Spleen (tissue), 11 donors: Measurements from ENCODE around the gene KLRC1. TPM values are rescaled to one million over a fixed set of nuclear protein-coding genes. Genes with fewer than 3 reads are reported as not detected.

ENCODE experiments used
- DNase-seq: peaks from one replicate; pipeline ENCODE4 v3.0.0-alpha.2; 2020
- H3K27ac ChIP-seq, 8 donors: fragments of 200-600 bp; sonication (generic) in 7 of 8; 1 replicate in 4 of 8; 2 replicates in 4 of 8; pipeline versions ENCODE4 v1.5.0 to v1.8.0; 2016 to 2021; ENCODE audit warnings: inconsistent platforms in 4 of 8, mild to moderate bottlenecking in 4 of 8, moderate library complexity in 1 of 8
- H3K27me3 ChIP-seq, 7 donors: fragments of 200-600 bp; sonication (generic) in 6 of 7; replicated peaks in 1 of 7; 1 replicate in 4 of 7; 2 replicates in 3 of 7; pipeline versions ENCODE4 v1.5.0 to v1.8.0; 2016 to 2021; ENCODE audit warnings: inconsistent platforms in 3 of 7, mild to moderate bottlenecking in 1 of 7
- H3K36me3 ChIP-seq, 6 donors: fragments of 200-600 bp; sonication (generic) in 5 of 6; 1 replicate in 4 of 6; 2 replicates in 2 of 6; pipeline versions ENCODE4 v1.5.0 to v1.8.0; 2016 to 2021; ENCODE audit warnings: inconsistent platforms in 2 of 6
- H3K4me1 ChIP-seq, 6 donors: fragments of 200-600 bp; sonication (generic) in 5 of 6; 1 replicate in 3 of 6; 2 replicates in 3 of 6; pipeline versions ENCODE4 v1.5.0 to v1.8.0; 2016 to 2021; ENCODE audit warnings: inconsistent platforms in 3 of 6
- H3K4me3 ChIP-seq, 8 donors: fragments of 200-600 bp; sonication (generic) in 7 of 8; 1 replicate in 4 of 8; 2 replicates in 4 of 8; pipeline versions ENCODE4 v1.5.0 to v1.8.0; 2016 to 2021; ENCODE audit warnings: inconsistent platforms in 4 of 8, mild to moderate bottlenecking in 4 of 8, moderate library complexity in 2 of 8
- H3K9me3 ChIP-seq, 8 donors: fragments of 200-600 bp; sonication (generic) in 7 of 8; 1 replicate in 4 of 8; 2 replicates in 4 of 8; pipeline versions ENCODE4 v1.5.0 to v1.8.0; 2016 to 2021; ENCODE audit warnings: inconsistent platforms in 4 of 8
- POLR2A ChIP-seq, 3 donors: fragments of 450-650 bp; IDR thresholded peaks; one replicate each; pipeline ENCODE4 v1.5.1; 2017; ENCODE audit warnings: antibody characterized with exemption in 3 of 3, mild to moderate bottlenecking in 1 of 3
- POLR2AphosphoS5 ChIP-seq, 3 donors: sonication (generic); formaldehyde crosslinking; IDR thresholded peaks; one replicate each; pipeline ENCODE4 v1.5.1; 2017; ENCODE audit warnings: antibody characterized with exemption in 3 of 3
- WGBS, 5 donors: extraction: QIAGEN DNeasy Blood & Tissue Kit in 3 of 5; methylation state at CpG; one replicate each; pipeline versions ENCODE4 v1.1.5 to v1.1.7; 2013 to 2018; 5-methylcytosine and 5-hydroxymethylcytosine counted together
- intact Hi-C: fragments of 100-400 bp; cut with DNase I; formaldehyde crosslinking; loops from one replicate; pipeline ENCODE4 v1.15.0; 2023; ENCODE audit warnings: low total_unique reads
- polyA plus RNA-seq, 3 donors: library from polyadenylated mRNA; stranded (reverse); fragments of 200-250 nt; gene quantifications; one replicate each; pipeline ENCODE4 v1.2.1, GENCODE V29; 2013
- total RNA-seq, 7 donors: library from RNA; depleted of rRNA in 3 of 7; stranded (reverse); fragments of >200 nt in 3 of 7; fragmentation: NEBNext Ultra II Directional in 4 of 7; extraction: Animal tissue kit (Norgen Biotek cat#: 25700) in 4 of 7; gene quantifications; one replicate each; pipeline versions ENCODE4 v1.1.0 to v1.2.1, GENCODE V29; 2016 to 2021
- TF ChIP-seq, protein P1 (sequence below), 11 experiments: fragments of 200-600 bp in 7 of 11; fragments of 450-650 bp in 4 of 11; sonication (generic) in 4 of 11; IDR thresholded peaks in 8 of 11; conservative IDR thresholded peaks in 3 of 11; 1 replicate in 7 of 11; 2 replicates in 4 of 11; pipeline versions ENCODE4 v1.4.0 to v1.8.0; 2016 to 2021; ENCODE audit warnings: antibody characterized with exemption in 11 of 11, inconsistent platforms in 4 of 11, mild to moderate bottlenecking in 1 of 11
- donor health status: healthy with polysubstance abuse.
- donor health status: DM: no; HTN: no; CAD: no; lungs with moderate emphysema.
- donor health status: DM: no; HTN: no; CAD: no.
- donor health status: Bipolar disorder and iron deficiency.
- donor health status: healthy.
- donor health status: DM: no; HTN: no; CAD: no.
- donor health status: DM: yes; HTN: yes; CAD: no.

The KLRC1 gene
- total and polyA plus RNA-seq, 10 donors, result 0.77 to 11.0 (median 3.3) TPM

DNA sequence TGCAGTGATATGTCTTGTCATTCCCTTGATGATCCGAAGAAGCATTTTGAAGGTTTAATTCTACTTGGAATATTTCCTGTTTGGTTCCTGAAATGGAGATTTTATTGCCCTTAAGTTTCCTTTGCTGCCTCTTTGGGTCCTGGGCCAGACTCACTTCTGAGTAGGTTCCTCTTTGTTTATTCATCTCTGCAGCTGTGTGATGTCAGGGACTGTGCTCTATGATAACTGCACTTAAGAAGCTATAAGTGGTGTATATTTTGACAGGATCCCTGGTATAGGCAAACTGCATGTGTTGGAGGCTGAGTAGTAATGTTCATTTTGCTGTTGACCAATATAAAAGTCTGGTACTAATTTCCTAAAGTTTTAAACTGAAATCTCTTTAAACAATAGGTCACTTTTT is 43.8 kb downstream of the KLRC1 start, which contains the start of gene KLRC4:
Gene KLRC4, minus strand, starts transcription at position 366 of the 400 bp plus-strand sequence. Its CDS starts 182 bp downstream, at position 184.
- Histone ChIP-seq H3K9me3 (peaks cover 0 to 7% (median 0%) of the 10 kb centered on the region in 8 donors), H3K4me1 (no peaks in the 10 kb centered on the region), H3K36me3 (no peaks in the 10 kb centered on the region), H3K4me3 (peak within 1 kb of the TSS in 4 of 8 donors; percentile 3 to 56 (median 16)), H3K27me3 (peaks cover 0 to 5% (median 0%) of the 10 kb centered on the region in 7 donors), H3K27ac (peak within 1 kb of the TSS in 4 of 8 donors; percentile 0 to 70 (median 34))
- intact Hi-C loops, result no loop called here
- TF ChIP-seq, protein P1, sequence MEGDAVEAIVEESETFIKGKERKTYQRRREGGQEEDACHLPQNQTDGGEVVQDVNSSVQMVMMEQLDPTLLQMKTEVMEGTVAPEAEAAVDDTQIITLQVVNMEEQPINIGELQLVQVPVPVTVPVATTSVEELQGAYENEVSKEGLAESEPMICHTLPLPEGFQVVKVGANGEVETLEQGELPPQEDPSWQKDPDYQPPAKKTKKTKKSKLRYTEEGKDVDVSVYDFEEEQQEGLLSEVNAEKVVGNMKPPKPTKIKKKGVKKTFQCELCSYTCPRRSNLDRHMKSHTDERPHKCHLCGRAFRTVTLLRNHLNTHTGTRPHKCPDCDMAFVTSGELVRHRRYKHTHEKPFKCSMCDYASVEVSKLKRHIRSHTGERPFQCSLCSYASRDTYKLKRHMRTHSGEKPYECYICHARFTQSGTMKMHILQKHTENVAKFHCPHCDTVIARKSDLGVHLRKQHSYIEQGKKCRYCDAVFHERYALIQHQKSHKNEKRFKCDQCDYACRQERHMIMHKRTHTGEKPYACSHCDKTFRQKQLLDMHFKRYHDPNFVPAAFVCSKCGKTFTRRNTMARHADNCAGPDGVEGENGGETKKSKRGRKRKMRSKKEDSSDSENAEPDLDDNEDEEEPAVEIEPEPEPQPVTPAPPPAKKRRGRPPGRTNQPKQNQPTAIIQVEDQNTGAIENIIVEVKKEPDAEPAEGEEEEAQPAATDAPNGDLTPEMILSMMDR (IDR thresholded peaks at IDR 0.05 in 8 of 11, conservative IDR thresholded peaks at IDR 0.05 in 3 of 11), result no peak
- TF ChIP-seq POLR2AphosphoS5 (IDR thresholded peaks at IDR 0.05) (no peak), POLR2A (IDR thresholded peaks at IDR 0.05) (no peak)
- no peak for DNase-seq
- WGBS, 5 donors, result 0 to 30% (median 8%) methylated on average over 1 of the region's 1 CpG

DNA sequence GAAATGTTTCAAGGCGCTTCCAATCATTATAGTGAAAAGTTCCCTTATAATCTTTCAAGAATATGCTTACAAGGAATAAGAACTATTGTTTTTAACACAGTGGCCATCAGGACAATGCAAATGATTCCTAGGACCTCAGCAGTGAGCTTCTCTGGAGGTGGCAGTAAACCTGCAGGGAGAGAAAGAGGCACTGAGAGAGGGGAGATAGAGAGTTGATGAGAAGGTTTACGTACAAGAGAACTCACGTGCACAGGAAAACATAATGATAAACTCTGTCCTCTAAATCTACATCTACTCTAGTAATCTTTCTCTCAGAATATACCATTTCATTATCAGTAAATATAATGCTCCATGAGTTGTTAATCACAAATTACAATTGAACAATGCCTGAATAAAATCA is 44.3 kb downstream of the KLRC1 start:
- Histone ChIP-seq H3K36me3 (no peaks in the 10 kb centered on the region), H3K4me3 (peak overlapping the region in 4 of 8 donors; percentile 3 to 56 (median 16)), H3K4me1 (no peaks in the 10 kb centered on the region), H3K27me3 (peaks cover 0 to 5% (median 0%) of the 10 kb centered on the region in 7 donors), H3K9me3 (peaks cover 0 to 7% (median 0%) of the 10 kb centered on the region in 8 donors), H3K27ac (peak overlapping the region in 3 of 8 donors; percentile 32 to 70 (median 37))
- 43 to 74% (median 64%) methylated on average over 3 of the region's 3 CpGs for WGBS, 5 donors
- no peak for DNase-seq
- intact Hi-C loops, result no loop called here
- no peak for TF ChIP-seq POLR2A (IDR thresholded peaks at IDR 0.05)
- TF ChIP-seq, protein P1 (IDR thresholded peaks at IDR 0.05 in 8 of 11, conservative IDR thresholded peaks at IDR 0.05 in 3 of 11), result no peak
- TF ChIP-seq POLR2AphosphoS5 (IDR thresholded peaks at IDR 0.05), result no peak

DNA sequence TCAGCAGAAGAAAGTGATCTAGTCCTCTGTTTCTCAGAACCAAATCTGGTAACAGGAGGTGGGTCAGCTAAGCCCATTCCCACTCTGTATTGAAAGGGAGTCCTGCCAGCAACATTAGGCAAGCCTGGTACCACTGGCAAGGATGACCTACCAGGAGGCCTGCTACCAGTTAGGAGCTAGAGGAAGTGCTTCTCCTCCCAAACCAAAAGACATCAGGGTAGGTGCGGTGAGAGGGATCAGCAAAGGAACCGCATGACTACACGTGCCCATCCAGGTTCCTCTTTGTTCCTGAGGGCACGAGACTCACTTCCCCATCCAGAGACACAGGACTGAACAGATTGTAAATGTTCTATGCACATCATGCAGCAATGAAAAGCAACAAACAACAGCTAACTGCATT is 46.5 kb downstream of the KLRC1 start:
- H3K9me3 ChIP-seq, result peaks cover 0 to 7% (median 0%) of the 10 kb centered on the region in 8 donors
- H3K36me3 ChIP-seq, result no peaks in the 10 kb centered on the region
- no peak for TF ChIP-seq POLR2A (IDR thresholded peaks at IDR 0.05)
- peak in 1 of 3 donors; percentile 13 for TF ChIP-seq POLR2AphosphoS5 (IDR thresholded peaks at IDR 0.05)
- TF ChIP-seq, protein P1 (IDR thresholded peaks at IDR 0.05 in 8 of 11, conservative IDR thresholded peaks at IDR 0.05 in 3 of 11), result no peak
- intact Hi-C loops, result no loop called here
- peaks cover 0 to 5% (median 0%) of the 10 kb centered on the region in 7 donors for H3K27me3 ChIP-seq
- H3K27ac ChIP-seq, result peak overlapping the region in 5 of 8 donors; percentile 0 to 70 (median 50)
- no peak for DNase-seq
- WGBS, 5 donors, result 20 to 43% (median 34%) methylated on average over 4 of the region's 4 CpGs
- H3K4me1 ChIP-seq, result no peaks in the 10 kb centered on the region
- H3K4me3 ChIP-seq, result peak overlapping the region in 3 of 8 donors; percentile 11 to 56 (median 28)

DNA sequence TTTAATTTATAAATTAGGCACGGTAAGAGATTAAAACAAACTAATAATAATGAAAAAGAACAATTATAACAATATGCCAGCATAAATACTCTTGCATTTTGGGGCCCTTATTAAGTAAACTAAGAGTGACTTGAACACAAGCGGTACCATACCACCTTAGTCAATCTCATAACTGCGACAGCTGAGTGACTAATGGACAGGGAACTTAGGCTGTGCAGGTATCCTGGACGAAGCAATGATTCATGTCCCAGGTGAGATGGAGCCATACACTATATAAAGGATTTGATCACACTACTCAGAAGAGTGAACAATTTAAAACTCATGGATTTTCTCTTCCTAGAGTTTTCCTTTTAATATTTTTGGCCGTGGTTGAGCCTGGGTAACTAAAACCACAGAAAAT is 47.9 kb downstream of the KLRC1 start:
- Histone ChIP-seq H3K9me3 (peaks cover 0 to 7% (median 0%) of the 10 kb centered on the region in 8 donors), H3K27ac (peak overlapping the region in 2 of 8 donors; percentile 7 to 65), H3K36me3 (no peaks in the 10 kb centered on the region), H3K27me3 (no peaks in the 10 kb centered on the region), H3K4me1 (no peaks in the 10 kb centered on the region), H3K4me3 (peak overlapping the region in 2 of 8 donors; percentile 3 to 56)
- WGBS, 5 donors, result 85 to 93% (median 90%) methylated on average over 5 of the region's 5 CpGs
- intact Hi-C loops, result no loop called here
- no peak for DNase-seq
- no peak for TF ChIP-seq POLR2AphosphoS5 (IDR thresholded peaks at IDR 0.05)
- TF ChIP-seq, protein P1 (IDR thresholded peaks at IDR 0.05 in 8 of 11, conservative IDR thresholded peaks at IDR 0.05 in 3 of 11), result no peak
- TF ChIP-seq POLR2A (IDR thresholded peaks at IDR 0.05), result no peak
